GOT3 (cell line): ENCODE data around the gene CLCN7.

Source experiments
- DNase-seq: peaks from one replicate; lab custom pipeline; 2025; ENCODE audit warnings: mixed read lengths; lab: John Stamatoyannopoulos, UW

The CLCN7 gene

DNA sequence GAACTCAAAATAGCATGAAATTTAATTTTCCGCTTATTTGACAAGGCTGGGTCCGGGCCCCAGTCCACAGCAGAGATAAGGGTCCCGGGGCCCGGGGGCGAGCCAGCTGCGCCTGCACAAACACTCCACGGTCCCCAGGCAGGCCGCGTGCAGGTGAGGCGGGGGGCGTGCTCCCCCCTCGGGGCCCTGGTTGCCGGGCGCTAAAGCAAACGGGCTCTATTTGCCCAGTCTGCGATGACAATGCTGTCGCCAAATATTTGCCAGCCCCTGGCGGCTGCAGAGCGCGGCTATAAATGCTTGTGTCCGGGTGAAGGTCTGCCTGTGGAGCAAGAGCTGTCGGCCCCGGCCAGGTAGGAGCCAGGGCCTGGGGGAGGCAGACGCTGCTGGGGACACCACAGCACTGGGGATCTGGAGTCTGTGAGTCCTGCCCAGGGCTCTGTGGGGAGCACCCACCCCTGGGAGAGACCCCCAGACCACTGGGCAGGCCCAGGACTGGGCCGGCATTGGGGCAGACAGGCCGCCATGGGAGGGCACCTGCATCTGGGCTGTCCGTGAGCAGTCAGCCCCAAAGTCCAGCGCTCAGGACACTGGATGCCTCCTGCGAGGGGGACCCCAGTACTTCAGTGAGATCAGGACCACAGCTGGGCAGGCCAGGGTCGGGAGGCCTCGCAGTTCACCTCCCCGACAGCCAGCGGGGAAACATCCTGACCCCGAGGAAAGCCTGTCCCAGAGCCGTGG is 43.9 kb downstream of the CLCN7 start, which contains the start of gene PERCC1:
Gene PERCC1, plus strand, starts transcription at position 320 of the 738 bp plus-strand sequence. CDS start 1,516 bp downstream, outside the sequence.
- no peak for DNase-seq

DNA sequence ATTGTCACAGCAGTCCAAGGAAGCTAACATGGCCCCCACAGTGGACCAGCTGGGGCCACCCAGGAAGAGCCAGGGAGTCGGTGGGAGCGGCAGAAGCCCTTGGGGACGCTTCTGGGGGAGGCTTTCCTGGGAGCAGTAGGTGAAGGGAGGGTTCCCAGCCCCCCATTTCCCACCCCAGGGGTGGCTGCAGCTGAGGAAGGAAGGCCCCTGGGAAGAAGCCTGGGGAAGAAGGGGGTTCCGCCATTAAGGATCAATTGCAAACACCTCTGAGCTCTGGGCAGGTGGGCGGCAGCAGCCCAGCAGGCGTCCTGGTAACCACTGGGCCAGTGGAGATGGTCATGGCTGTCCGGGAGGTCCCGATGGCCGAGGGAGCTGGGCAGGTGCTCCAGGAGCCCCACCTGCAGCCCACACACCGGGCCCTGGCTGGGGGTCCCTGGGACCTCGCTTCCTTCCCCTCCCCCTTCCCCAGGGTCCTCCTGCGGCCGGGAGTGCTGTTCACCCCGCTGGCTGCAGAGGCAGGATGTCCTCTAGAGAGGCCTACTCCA is 44.5 kb downstream of the CLCN7 start:
- no peak for DNase-seq

DNA sequence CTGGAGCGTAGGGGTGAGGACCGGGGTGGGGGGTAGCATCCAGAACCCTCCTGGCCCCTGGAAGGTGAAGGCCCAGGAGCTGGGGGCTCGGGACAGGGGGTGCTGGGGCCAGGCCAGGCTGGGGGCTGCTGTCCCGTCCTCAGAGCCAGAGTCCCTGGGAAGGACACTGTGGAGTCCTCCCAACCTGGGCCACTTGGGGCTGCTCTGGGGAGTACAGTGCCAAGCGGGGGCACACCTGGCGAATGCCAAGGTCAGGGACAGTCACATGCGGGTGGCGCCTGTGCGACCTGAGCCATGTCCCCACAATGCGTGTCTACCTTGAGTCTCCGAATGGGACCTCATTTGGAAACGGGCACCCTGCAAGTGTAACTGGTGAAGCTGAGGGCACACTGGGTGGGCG is 45.2 kb downstream of the CLCN7 start:
- no peak for DNase-seq

DNA sequence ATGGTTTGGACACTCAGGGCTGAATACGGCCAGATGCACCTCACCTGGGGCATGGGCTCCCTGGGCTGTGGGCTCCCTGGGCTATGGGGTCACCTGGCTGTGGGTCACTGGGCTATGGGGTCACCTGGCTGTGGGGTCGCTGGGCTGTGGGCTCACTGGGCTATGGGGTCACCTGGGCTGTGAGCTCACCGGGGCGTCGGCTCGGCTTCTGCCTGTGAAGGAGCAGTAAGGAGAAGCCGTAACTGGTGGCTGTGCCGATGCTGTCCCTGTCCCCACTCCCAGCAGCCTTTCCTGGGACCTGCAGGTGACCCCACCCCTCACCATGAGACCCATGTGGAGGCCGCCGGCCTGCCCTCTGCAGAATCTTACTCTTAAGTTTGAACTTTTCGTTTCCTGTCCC is 45.8 kb downstream of the CLCN7 start:
- DNase-seq = no peak

DNA sequence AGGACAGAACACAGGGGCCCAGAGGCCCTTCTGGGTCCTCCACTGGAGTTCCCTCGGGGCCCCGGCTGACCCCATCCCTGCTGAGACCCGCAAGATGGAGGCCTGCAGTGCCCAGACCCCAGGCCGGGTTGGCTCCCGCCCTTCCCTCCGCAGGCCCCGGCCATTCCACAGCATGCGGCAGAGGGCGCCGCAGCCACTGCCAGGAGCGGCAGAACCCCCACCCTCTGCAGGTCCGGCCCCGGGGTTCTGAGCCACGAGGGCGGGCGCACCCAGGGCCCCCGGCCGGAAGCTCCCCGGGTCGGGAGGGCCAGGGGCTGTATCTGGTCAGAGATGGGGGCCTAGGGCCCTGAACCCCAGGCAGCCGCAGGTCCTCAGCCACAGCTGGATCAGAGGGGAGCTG is 46.3 kb downstream of the CLCN7 start:
- no peak for DNase-seq

DNA sequence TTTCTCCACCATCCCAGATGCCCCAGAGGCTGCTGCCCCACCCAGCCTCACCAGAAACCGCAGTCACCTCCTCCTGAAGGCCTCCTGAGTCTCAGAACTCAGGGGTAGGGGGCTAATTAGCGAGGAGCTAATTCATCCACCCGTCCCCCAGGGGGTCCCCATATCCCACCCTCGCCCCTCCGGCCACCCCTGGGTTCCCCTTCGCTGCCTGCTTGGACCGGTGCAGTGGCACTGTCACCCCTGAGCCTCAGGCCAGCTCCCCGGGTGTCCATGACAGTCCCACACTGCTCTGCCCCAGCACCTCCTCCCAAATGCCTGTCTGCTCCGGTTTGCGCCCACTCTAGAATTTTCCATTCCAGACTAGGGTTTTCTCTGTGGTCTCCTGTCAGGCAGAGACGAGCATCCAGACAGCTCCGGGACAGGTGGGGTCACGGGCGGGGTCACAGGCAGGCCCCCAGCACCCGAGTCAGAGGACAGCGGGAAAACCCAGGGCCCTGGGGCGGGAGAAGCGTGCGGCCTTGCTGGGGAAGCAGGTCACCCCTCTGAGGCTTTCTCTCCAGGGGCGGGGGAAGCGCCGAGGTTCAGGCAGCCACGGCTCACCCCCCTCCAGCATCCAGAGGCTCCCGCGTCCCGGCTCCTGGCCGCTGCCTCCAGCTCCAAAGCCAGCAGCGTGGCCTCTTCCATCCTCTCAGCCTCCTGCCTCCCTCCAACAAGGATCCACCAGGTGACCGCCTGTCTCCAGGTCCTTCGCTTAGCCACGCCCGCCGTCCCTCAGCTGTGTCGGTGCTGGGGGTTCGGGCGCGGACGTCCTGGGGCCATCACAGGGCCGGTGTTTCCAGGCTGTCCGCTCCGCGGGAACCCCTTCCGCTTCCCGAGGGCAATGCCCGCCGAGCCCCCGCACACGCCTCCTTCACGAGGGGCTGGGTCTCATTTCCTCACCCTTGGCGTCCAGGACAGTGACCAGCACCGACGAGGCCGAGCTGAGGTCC is 47.1 kb downstream of the CLCN7 start:
- DNase-seq = no peak

DNA sequence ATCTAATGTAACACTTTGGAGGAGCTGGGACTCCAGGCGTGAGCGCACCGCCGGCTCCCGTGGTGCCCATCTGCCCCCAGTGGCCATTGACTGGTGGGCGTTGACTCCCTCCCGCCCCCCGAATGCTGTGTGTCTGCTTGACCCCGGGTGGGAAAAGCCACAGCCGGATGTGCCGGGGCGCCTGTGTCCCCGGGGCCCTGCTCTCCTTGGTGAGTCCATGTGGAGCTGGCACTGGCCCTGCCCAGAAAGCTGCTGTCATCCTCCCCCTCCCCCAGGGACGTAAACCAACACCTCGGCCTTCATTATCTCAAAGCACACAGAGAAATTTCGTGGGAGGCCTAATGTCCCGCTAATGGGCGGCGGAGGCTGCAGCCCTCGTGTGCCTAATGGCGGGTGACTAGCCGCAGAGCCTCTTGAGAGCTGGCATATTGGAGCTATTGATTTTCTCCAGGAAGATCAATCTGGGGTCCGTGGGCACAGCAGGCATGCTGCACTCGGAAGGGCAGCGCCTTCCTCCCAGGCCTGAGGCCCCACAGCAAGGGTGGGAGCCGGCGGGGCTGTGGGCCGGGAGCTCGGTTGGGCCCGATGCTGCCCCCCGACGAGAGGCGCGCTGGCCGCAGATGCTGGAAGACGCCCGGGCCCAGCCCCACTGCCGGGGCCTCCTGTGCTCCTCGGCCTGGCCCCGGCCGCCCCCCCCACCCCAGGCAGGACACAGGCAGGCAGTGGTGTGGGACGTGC is 47.9 kb downstream of the CLCN7 start:
- DNase-seq = no peak

DNA sequence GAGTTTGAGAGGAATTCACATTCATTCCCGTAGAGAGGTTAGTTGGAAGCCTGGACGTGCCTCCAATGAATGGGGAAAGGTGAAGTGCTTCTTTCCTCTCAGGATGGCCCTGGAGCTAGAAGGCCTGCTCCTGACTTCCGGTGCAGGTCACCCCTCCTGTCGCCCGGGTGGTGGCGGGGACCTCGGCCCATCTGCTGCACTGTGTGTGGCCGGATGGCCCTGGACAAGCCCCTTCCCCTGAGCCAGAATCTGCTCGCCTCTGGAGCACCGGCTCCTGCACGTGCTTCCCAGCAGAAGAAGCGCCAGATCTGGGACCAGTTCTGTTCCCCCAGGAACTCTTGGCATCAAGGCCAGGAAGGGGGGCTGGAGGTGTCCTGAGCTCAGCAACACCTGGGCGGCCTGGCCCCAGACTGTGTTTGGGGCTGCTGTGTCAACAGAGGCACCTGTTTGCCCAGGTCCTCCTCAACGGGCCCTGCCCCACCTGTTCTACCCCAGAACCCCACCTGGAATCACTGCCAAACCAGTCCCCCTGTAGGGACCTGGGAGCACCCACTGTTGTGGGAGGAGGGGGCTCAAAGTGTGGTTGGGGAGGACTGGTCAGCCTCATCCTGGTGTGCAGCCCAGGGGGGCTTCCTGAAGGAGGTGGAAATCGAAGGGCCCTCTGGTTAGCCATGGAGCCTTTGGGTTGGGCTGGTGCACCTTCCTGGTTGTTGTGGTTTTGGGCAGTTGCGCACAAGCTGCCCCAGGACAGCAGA is 49.0 kb downstream of the CLCN7 start:
- DNase-seq = no peak

DNA sequence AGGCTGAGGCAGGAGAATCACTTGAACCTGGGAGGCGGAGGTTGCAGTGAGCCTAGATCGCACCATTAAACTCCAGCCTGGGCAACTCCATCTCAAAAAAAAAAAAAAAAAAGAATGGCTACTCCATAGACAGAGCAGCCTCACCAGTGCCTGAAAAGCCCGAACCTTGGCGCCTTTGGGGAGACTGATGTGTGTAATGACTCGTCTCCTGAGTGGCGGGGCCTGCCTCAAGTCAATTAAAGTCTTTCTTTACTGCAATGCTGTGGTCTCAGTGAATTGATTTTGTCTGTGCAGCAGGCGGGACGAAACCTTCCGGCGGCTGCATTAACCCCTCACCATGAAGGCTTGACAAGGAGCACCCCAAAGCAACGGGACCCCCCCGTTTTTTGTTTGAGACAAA is 50.8 kb downstream of the CLCN7 start:
- DNase-seq = no peak

DNA sequence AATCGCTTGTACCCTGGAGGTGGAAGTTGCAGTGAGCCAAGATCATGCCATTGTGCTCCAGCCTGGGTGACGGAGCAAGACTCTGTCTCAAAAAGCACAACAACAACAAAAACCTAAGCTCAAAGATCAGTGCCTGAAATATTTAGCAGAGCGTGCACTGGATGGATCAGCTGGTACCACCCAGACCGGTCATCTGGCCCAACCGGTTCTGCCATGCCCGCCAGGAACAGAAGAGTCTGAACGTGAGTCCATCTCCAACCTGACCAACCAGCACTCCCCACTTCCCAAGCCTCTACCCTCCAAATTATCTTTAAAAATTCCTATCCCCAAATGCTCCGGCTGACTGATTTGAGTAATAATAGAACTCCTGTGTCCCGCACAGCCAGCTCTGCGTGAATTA is 52.8 kb downstream of the CLCN7 start:
- no peak for DNase-seq

DNA sequence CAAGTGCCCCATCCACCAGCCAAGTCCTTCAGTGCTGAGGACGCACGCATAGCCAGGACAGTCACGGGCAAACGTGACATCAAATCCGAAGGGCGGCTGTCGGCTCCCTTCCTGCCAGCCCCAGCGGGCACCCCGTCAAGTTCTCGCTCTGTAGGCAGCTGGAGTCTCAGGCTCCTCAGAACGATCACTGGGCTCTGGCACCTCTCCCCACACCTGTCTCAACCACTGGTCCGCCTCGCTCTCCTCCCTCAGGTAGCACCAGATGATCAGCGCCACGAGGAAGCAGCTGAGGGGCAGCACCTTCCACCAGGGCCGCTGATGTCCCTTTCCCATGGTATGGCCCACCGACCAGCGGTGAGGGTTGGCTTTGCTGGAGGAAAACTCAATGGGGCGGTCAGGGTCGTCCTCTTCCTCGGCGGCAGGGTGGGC is 54.7 kb downstream of the CLCN7 start:
- no peak for DNase-seq

DNA sequence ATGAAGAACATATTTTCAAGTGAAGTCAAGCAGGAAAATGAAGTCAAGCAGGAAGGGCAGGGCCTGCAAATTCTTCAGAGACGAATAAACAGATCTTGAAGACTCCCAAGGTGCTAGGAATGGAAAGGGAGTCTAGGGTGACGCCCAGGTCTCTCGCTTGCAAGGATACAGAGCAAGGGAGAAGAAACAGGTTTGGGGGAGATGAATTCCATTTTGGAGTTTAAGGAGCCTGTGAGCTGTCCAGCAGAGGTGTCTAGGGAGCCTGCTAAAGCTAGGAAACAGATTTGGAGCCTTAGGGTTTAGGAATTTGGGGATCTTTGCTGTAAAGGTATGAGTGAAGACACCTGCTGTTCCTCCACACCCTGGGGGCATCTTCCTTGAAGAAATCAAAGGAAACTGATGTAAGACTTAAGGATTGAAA is 58.3 kb downstream of the CLCN7 start:
- no peak for DNase-seq

DNA sequence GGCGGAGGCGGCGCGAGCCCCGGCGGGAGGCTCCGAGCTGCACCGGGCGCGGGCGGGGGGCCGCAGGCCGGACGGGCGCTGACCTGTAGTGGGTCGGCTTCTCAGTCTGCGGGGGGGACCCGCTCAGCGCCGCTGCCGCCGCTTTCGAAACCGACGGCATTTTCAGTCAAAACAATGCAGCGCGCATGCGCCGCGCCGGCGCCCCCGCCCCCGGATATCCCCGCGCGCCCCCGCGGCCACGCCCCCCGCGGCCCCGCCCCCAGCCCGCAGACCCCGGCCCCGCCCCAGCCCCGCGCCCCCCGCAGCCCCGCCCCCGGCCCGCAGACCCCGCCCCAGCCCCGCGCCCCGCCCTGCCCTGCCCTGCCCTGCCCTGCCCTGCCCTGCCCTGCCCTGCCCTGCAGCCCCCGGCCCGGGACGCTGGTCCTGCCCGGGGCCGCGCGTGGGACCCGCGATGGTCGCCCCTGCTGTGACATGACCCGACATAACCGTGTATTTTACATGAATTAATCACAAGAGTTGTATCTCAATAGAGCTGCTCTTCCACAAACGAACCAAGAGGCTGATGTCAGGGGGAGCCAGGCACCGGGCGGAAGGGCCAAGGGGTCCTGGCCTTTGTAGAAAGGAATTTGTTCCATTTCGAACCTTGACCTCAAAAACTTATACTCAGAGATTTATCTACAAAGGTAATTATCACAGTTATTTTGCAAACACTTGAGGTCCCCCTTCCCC is 60.1 kb downstream of the CLCN7 start, which contains the start of gene UNKL:
Gene UNKL, minus strand, starts transcription at position 173 of the 729 bp plus-strand sequence. Its CDS starts 13 bp downstream, at position 160.
- DNase-seq = no peak

DNA sequence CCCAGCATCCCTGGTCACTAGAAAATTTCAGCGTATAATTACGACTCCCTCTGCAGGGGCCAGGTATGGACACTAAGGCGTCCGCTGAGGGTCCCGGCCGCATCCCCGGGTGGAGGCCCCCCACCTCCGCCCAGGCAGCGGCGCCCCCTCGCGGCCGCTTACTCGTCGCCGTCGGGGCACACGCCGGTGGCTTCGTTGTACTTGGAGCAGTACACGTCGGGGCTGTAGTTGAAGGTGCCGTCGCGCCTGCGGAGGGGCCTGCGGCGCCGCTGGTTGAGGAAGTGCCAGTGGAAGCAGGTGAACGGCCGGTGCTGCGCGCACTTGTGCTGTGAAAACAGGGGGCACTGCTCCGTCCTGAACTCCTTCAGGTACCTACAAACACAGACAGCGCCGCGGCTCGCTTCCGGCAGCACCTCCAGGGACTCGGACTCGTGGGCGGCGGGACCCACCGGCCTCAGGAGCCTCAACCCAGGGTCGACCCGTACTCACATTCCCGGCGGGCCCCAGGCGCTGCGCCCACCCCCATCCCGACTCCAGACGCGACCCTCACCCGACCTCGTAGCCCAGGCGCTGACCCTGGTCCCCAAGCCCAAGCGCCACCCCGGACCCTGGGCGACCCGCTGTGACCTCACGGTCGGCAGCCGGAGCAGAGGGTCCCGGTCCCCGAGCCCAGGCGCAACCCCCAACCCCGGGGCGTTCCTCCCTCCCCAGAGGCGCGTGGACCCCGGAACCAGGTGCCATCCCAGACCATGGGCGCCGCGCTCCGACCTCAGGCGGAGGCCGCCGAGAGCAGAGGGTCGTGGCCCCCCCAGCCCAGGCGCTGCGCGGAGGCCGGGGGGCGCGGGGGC is 60.9 kb downstream of the CLCN7 start:
- DNase-seq = no peak

DNA sequence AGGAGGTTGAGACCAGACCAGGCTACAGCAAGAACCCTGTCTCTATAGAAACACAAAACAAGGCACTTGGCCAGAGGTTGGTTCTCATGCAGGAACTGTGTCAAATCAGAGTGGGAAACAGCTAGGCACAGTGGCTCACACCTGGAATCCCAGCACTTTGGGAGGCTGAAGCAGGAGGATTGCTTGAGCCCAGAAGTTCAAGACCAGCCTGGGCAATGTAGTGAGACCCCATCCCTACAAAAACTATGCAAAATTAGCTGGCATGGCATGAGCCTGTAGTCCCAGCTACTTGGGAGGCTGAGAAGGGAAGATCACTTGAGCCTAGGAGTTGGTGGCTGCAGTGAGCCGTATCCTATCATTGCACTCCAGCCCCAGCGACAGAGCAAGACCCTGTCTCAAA is 62.0 kb downstream of the CLCN7 start:
- DNase-seq = no peak

DNA sequence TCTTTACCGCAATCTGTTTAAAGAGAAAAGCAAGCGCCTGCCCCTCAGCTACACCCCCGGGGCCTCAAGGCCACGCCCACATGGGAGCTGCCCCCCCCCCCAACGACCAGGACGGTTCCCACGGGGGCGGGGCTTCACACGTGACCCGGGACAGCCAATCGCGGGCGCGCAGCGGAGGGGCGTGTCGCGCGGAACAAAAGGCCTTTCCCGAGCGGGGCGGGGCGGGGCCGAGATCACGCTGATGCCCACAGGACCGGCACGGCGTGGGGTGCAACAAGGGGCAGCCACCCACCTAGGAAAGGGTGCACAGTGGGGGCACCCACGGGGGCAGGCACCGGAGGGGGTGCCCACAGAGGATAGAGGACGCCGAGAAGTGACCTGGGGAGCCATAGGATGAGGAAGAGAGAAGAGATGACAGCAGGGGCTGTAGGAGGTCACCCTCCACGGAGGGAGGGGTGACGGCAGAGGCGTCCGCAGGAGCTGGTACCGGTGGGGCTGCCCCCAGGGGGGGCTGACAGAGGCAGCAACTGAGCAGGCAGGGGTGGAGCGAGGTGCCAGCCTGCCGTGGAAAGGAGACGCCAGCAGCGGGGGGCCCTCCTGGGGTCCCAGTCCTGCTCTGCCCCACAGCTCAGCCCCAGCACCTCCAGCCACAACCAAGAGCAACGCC is 66.5 kb downstream of the CLCN7 start:
- peak; percentile 76 for DNase-seq

DNA sequence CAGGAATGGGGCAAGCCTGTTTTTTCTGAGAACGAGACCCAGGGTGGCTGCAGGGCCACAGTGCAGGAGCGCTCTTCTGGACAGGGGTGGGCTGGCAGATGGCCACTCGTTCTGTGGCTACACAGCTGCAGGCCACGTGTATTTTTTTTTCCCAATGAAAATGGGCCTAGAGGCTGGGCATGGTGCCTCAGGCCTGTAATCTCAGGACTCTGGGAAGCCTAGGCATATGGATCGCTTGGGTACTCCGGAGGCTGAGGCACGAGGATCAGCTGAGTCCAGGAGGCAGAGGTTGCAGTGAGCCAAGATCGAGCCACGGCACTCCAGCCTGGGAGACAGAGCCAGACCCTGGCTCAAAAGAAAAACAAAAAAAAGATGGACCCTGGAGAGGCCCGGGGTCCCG is 67.1 kb downstream of the CLCN7 start:
- no peak for DNase-seq

DNA sequence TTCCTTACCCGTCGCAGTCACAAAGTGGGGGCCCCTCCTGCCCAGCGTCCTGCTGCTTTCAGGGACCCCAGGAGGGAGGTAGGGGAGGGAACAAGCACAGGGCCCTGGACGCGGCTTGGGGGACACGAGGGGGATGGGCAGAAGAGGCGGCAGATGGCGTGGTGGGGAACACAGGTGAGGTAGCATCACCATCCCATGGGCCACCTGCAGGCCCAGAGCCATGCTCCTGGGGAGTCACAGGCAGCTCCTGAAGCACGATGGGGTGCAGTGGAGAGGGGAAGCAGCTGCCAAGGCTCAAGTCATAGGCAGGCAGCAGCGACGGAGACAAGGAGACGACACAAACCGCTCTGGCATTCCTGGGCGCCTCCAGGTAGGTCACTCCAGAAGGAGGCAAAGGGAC is 71.1 kb downstream of the CLCN7 start:
- DNase-seq = no peak

DNA sequence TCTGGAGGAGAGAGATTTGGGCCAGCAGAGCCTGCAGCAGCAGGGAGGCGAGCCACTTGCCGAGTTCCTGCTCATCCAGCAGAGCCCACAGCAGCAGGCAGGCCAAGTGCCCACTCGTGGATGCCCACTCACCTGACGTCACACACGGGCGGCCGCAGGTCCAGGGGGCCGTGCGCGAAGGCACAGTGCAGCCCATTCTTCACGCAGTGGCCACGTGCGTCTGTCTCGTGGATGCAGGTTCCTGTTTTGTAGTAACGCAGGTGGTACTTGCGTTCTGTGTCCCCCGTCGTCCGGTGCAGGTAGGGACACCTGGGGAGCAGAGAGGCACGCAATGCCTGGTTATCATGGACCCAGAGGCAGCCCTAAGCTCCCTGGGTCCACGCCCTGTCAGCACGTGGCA is 71.8 kb downstream of the CLCN7 start:
- no peak for DNase-seq
